GM21723 (cell line): Measurements from ENCODE around the gene COPZ1.
A peak's percentile ranks its signal among the peaks of the same experiment; 100 is the strongest.

Experiments used
- ATAC-seq: cut with Tn5 transposase; IDR thresholded peaks from one replicate; pipeline ENCODE4 v1.9.1; 2021; ENCODE audit warnings: mild to moderate bottlenecking, moderate library complexity; ENCODE audit not compliant: unreplicated experiment

The COPZ1 gene

GRCh38 chr12:54357506-54358190 lies 32.7 kb downstream of the COPZ1 start:
- no peak for ATAC-seq

- peak; percentile 37 for ATAC-seq
Measured at GRCh38 chr12:54358191-54358944, 33.4 kb downstream of the COPZ1 start.

GRCh38 chr12:54358945-54359761 lies 34.2 kb downstream of the COPZ1 start:
- peak; percentile 96 for ATAC-seq

GRCh38 chr12:54359762-54360351 lies 34.9 kb downstream of the COPZ1 start:
- no peak for ATAC-seq

- no peak for ATAC-seq
Measured at GRCh38 chr12:54360717-54361456, 36.0 kb downstream of the COPZ1 start.

GRCh38 chr12:54363047-54363446 lies 38.1 kb downstream of the COPZ1 start:
- ATAC-seq, result no peak

GRCh38 chr12:54363618-54364017 lies 38.7 kb downstream of the COPZ1 start:
- ATAC-seq, result no peak

GRCh38 chr12:54364413-54364812 lies 39.5 kb downstream of the COPZ1 start, which contains the start of gene GPR84:
TSS of gene GPR84 (minus strand) at chr12:54364486. CDS start at chr12:54363851, 635 bp downstream.
- no peak for ATAC-seq

- ATAC-seq, result peak; percentile 27
Measured at GRCh38 chr12:54368025-54368708, 43.2 kb downstream of the COPZ1 start.

- ATAC-seq, result peak; percentile 84
Measured at GRCh38 chr12:54368709-54369596, 44.0 kb downstream of the COPZ1 start.

- no peak for ATAC-seq
Measured at GRCh38 chr12:54369597-54370131, 44.7 kb downstream of the COPZ1 start.

GRCh38 chr12:54370171-54370730 lies 45.3 kb downstream of the COPZ1 start:
- no peak for ATAC-seq

GRCh38 chr12:54371328-54372112 lies 46.6 kb downstream of the COPZ1 start:
- ATAC-seq, result no peak

GRCh38 chr12:54372113-54372806 lies 47.3 kb downstream of the COPZ1 start:
- ATAC-seq, result no peak

- no peak for ATAC-seq
Measured at GRCh38 chr12:54373649-54374561, 49.0 kb downstream of the COPZ1 start.
